NCI-H1048 (cell line): ENCODE measurements around the gene THAP3.

Experiments
- DNase-seq: peaks from one replicate; lab custom pipeline; 2025; lab: John Stamatoyannopoulos, UW

The THAP3 gene

DNA sequence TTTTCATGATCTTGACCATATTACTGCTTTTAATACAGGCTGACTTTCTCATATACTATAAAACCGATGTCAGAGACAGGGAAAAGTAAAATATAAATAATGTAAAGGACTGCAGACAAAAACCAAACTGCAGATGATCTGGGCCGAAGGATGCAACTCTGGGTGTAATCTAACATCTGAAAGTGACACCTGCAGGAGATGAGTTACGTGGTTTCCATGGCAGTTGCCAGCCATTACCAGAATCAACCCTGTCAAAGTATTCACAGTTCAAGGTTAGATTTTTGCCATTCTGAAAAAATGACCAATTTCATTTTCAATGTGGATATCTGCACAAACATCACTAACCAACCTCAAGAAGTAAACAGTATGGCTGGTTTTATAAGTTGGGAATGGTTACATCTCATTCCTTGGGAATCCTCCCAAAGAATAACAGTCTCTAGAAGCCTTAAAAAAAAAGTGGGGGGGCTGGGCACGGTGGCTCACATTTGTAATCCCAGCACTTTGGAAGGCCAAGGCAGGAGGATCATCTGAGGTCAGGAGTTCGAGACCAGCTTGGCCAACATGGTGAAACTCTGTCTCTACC, 49.2 kb downstream of the THAP3 start:
- DNase-seq = no peak

GRCh38 chr1:6674771-6675170, 50.1 kb downstream of the THAP3 start:
- DNase-seq = no peak

- DNase-seq = no peak
These were observed 51.3 kb downstream of the THAP3 start for GRCh38 chr1:6675941-6676340.
